ENCODE measurements around the gene C6orf62. TPM values are rescaled to one million over a fixed set of nuclear protein-coding genes. Genes with fewer than 3 reads are reported as not detected.

Gene C6orf62
- total and polyA plus RNA-seq, 2 donors (not counting 3 experiments of a cell fraction or from before 2014, with no cell fraction given), result 36.5 to 129 TPM

DNA sequence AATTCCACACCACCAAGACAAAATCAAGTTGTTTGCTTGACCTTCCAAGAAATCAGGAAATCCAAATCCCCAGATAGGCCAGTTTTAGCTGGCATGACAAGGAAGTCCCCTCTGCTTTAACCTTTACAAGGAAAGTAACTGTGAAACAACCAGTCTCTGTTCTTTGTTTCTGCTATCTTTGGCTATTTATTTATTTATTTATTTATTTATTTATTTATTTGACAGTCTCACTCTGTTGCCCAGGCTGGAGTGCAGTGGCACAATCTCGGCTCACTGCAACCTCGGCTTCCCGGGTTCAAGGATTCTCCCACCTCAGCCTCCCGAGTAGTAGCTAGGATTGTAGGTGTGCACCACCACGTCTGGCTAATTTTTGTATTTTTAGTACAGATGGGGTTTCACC lies 41.3 kb upstream of the C6orf62 start:
- Histone ChIP-seq H3K9ac (replicated peaks; ENCODE audit: extremely low read depth, insufficient read depth, low read length) (no peak overlapping the region), H2AFZ (ENCODE audit: low read depth, low read length) (no peak overlapping the region), H3K27ac (ENCODE audit: insufficient read depth, low read depth, low read length) (no peak overlapping the region), H4K20me1 (replicated peaks; ENCODE audit: control insufficient read depth, extremely low read depth, insufficient read depth, low read length) (no peaks in the 10 kb centered on the region), H3K79me2 (ENCODE audit: control insufficient read depth, insufficient read depth, low read length) (no peaks in the 10 kb centered on the region), H3K4me2 (ENCODE audit: insufficient read depth, low read length) (no peak overlapping the region), H3K9me1 (replicated peaks; ENCODE audit: control insufficient read depth, extremely low read depth, insufficient read depth, low read length) (no peaks in the 10 kb centered on the region), H3K4me3 (replicated peaks in 1 of 3; ENCODE audit: insufficient read depth in 1 of 3, low read depth in 1 of 3, low read length in 3 of 3) (no peak overlapping the region), H3K36me3 (ENCODE audit: control insufficient read depth in 2 of 2, extremely low read depth in 1 of 2, insufficient read depth in 2 of 2, low read length in 2 of 2) (no peaks in the 10 kb centered on the region), H3K27me3 (ENCODE audit: control insufficient read depth in 2 of 2, insufficient read depth in 2 of 2, low read length in 2 of 2) (no peaks in the 10 kb centered on the region), H3K9me3 (replicated peaks; ENCODE audit: control insufficient read depth, insufficient read depth, low read length) (no peaks in the 10 kb centered on the region), H3K4me1 (ENCODE audit: control insufficient read depth, extremely low read depth, insufficient read depth, low read length) (no peaks in the 10 kb centered on the region)
- dilution Hi-C loops (cut with MboI; ENCODE audit: extremely low pct_ligation_motif_present, low sequenced_read_pairs), result no loop called here
- TF ChIP-seq, protein P1, sequence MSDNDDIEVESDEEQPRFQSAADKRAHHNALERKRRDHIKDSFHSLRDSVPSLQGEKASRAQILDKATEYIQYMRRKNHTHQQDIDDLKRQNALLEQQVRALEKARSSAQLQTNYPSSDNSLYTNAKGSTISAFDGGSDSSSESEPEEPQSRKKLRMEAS (IDR thresholded peaks at IDR 0.05; ENCODE audit: insufficient read depth, insufficient read length), result no peak
- no peak for TF ChIP-seq POLR2A (IDR thresholded peaks at IDR 0.05; ENCODE audit: low read depth, low read length)
- TF ChIP-seq, protein P2, sequence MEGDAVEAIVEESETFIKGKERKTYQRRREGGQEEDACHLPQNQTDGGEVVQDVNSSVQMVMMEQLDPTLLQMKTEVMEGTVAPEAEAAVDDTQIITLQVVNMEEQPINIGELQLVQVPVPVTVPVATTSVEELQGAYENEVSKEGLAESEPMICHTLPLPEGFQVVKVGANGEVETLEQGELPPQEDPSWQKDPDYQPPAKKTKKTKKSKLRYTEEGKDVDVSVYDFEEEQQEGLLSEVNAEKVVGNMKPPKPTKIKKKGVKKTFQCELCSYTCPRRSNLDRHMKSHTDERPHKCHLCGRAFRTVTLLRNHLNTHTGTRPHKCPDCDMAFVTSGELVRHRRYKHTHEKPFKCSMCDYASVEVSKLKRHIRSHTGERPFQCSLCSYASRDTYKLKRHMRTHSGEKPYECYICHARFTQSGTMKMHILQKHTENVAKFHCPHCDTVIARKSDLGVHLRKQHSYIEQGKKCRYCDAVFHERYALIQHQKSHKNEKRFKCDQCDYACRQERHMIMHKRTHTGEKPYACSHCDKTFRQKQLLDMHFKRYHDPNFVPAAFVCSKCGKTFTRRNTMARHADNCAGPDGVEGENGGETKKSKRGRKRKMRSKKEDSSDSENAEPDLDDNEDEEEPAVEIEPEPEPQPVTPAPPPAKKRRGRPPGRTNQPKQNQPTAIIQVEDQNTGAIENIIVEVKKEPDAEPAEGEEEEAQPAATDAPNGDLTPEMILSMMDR (IDR thresholded peaks at IDR 0.05; ENCODE audit: extremely low read depth in 1 of 2, insufficient read depth in 1 of 2, low read depth in 1 of 2, low read length in 2 of 2), result no peak
- no peak for TF ChIP-seq EZH2 (IDR thresholded peaks at IDR 0.05; ENCODE audit: borderline replicate concordance, low read depth, low read length, severe bottlenecking)
- no peak for TF ChIP-seq MYC (IDR thresholded peaks at IDR 0.05; ENCODE audit: low read depth, low read length)
- no peak for TF ChIP-seq POLR2AphosphoS5 (IDR thresholded peaks at IDR 0.05; ENCODE audit: insufficient read depth, low read depth, low read length)
- TF ChIP-seq JUN (IDR thresholded peaks at IDR 0.05; ENCODE audit: borderline replicate concordance, insufficient read depth, insufficient read length, low read depth), result no peak
- no peak for TF ChIP-seq FOS (IDR thresholded peaks at IDR 0.05; ENCODE audit: borderline replicate concordance, insufficient read depth, low read length)
- TF ChIP-seq GATA2 (IDR thresholded peaks at IDR 0.05; ENCODE audit: insufficient read depth, insufficient read length, low read depth, low read length), result no peak
- POLR2A ChIA-PET, result no interaction called here
- DNase-seq (ENCODE audit: low read depth, low spot score), result no peak
- intact Hi-C loops (cut with micrococcal nuclease), result no loop called here
- no peak for FAIRE-seq
- BruUV-seq (replicated peaks), result no TSS peak
- CTCF ChIA-PET, result interaction anchor here (1.0 to 2.4 kb wide), 2 partner anchors 17 to 176 kb away, joined by 3 to 8 read pairs; no protein-coding TSS in a partner anchor
